C4-2B (cell line): ENCODE data around the gene WWTR1.

ENCODE experiments used
- H3K27ac ChIP-seq: fragments of 450-650 bp; 2 replicates; pipeline ENCODE4 v1.5.1; 2017
- CTCF ChIP-seq: fragments of 450-650 bp; conservative IDR thresholded peaks from 2 replicates; pipeline ENCODE4 v1.5.1; 2017; ENCODE audit warnings: mild to moderate bottlenecking
- ZFX ChIP-seq: fragments of 450-650 bp; IDR thresholded peaks from 2 replicates; pipeline ENCODE4 v1.6.1; 2017

The WWTR1 gene

GRCh38 chr3:149603126-149604074, 54.4 kb downstream of the WWTR1 start:
- TF ChIP-seq CTCF (no peak), ZFX (no peak)
- no peak overlapping the region for H3K27ac ChIP-seq

DNA sequence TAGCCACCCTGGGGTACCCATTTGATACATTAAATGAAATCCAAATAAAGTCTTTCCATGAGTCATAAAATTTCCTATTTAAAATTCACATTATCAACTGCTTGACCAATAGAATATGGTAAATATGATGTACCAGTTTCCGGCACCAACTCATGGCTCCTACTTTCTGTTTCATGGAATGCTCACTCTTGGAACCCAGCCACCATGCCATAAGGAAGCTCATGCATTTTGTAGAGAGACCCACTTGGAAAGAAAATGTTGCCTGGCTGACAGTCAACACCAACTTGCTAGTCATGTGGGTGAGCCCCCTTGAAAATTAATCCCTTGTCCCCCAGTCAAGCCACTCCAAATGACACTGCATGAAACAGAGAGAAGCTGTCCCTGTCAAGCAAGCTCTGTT, 57.2 kb downstream of the WWTR1 start:
- TF ChIP-seq CTCF, result no peak
- TF ChIP-seq ZFX, result no peak
- no peak overlapping the region for H3K27ac ChIP-seq

DNA sequence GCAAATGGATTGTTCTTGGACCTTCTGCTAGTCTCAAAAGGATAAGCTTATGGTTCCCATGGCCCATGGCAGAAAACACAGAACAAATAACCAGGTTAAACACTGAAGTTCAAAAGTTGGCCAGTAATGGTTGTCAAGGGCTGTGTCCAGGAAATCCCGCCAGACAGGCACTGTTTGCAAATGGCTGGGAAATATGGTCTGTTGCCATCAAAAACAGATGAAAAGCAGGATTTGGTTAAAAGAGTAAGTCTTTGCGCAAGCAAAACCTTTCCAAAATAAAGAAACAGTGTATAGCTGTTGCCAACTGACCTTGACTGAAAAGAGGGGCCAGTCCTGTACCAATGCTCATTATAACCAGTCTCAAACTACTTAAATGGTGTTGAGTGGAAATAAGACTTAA, 58.6 kb downstream of the WWTR1 start:
- no peak for TF ChIP-seq ZFX
- no peak for TF ChIP-seq CTCF
- H3K27ac ChIP-seq, result no peak overlapping the region

- TF ChIP-seq ZFX (no peak), CTCF (no peak)
- no peak overlapping the region for H3K27ac ChIP-seq
These were observed 61.6 kb downstream of the WWTR1 start for GRCh38 chr3:149596134-149596770.

- no peak overlapping the region for H3K27ac ChIP-seq
These were observed 64.2 kb downstream of the WWTR1 start for GRCh38 chr3:149593418-149594160.

DNA sequence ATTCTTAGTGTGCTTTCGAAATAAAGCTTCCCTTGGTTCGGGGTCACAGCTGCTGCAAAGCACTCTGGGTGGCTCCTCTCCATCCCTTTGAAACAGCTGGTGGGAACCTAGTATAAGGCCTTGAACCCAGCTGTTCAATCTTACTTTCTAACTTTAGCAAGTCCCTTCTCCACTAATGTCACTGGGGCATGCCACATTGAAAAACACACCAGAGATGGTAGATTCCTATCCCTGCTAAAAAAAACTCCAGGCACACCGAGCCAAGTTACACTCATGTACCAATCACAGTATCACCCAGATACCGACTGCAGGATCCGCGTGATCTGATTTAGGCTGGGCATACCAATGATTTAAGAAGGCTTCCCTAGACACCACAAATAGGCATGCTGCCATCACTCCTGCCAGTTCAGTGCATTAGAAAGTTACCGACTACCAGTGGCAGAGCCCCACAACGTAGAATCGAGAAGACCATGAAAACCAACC, 65.0 kb downstream of the WWTR1 start:
- no peak overlapping the region for H3K27ac ChIP-seq
- TF ChIP-seq ZFX, result no peak
- TF ChIP-seq CTCF, result no peak

More at GRCh38 chr3:149593418-149594160, 64.2 kb downstream of the WWTR1 start:
- no peak for TF ChIP-seq ZFX
- TF ChIP-seq CTCF, result no peak
